BJ (cell line): ENCODE results near the gene NEDD1. TPM values are rescaled to one million over a fixed set of nuclear protein-coding genes. Genes with fewer than 3 reads are reported as not detected.

Source experiments
- CTCF ChIA-PET: fragments of 350-600 bp; formaldehyde crosslinking; extraction: SDS; loops from one replicate; lab custom pipeline; 2021; ENCODE audit warnings: antibody characterized with exemption, inconsistent platforms; lab: Yijun Ruan, JAX
- POLR2A ChIA-PET: fragments of 300-600 bp; sonication (Branson Sonifier 250); formaldehyde crosslinking; extraction: SDS; loops from one replicate; lab custom pipeline; 2021; ENCODE audit warnings: antibody characterized with exemption; lab: Charles Lee
- DNase-seq: peaks from one replicate; pipeline ENCODE4 v3.0.0-alpha.2; 2011; ENCODE audit warnings: low read depth
- H3K27me3 ChIP-seq: 2 replicates; pipeline ENCODE4 v1.6.0; 2011; ENCODE audit warnings: low read length; ENCODE audit not compliant: control insufficient read depth, insufficient read depth
- H3K36me3 ChIP-seq: 2 replicates; pipeline ENCODE4 v1.5.1; 2011; ENCODE audit warnings: low read length; ENCODE audit not compliant: control insufficient read depth, insufficient read depth
- H3K4me3 ChIP-seq: 2 replicates; pipeline ENCODE4 v1.5.1; 2011; ENCODE audit warnings: low read depth, mild to moderate bottlenecking, control low read depth, low read length
- polyA plus RNA-seq: library from polyadenylated mRNA; depleted of rRNA; stranded (reverse); fragments of >200 nt; gene quantifications from 2 replicates; pipeline ENCODE4 v1.2.3, GENCODE V29; 2011
- TF ChIP-seq, protein P1 (sequence below): IDR thresholded peaks from 2 replicates; pipeline ENCODE4 v1.5.1; 2011; ENCODE audit warnings: low read depth, mild to moderate bottlenecking, control low read depth, inconsistent platforms, low read length, moderate library complexity; ENCODE audit not compliant: insufficient read depth

NEDD1 gene
- polyA plus RNA-seq, 1 experiment, result 39.0 TPM

- CTCF ChIA-PET, result no interaction called here
- H3K4me3 ChIP-seq, result no peak overlapping the region
- TF ChIP-seq, protein P1, sequence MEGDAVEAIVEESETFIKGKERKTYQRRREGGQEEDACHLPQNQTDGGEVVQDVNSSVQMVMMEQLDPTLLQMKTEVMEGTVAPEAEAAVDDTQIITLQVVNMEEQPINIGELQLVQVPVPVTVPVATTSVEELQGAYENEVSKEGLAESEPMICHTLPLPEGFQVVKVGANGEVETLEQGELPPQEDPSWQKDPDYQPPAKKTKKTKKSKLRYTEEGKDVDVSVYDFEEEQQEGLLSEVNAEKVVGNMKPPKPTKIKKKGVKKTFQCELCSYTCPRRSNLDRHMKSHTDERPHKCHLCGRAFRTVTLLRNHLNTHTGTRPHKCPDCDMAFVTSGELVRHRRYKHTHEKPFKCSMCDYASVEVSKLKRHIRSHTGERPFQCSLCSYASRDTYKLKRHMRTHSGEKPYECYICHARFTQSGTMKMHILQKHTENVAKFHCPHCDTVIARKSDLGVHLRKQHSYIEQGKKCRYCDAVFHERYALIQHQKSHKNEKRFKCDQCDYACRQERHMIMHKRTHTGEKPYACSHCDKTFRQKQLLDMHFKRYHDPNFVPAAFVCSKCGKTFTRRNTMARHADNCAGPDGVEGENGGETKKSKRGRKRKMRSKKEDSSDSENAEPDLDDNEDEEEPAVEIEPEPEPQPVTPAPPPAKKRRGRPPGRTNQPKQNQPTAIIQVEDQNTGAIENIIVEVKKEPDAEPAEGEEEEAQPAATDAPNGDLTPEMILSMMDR, result no peak
- POLR2A ChIA-PET, result no interaction called here
- DNase-seq, result no peak
- peaks cover 4% of the 10 kb centered on the region for H3K36me3 ChIP-seq
- no peaks in the 10 kb centered on the region for H3K27me3 ChIP-seq
Measured at GRCh38 chr12:96948782-96949181, 41.7 kb downstream of the NEDD1 start.

DNA sequence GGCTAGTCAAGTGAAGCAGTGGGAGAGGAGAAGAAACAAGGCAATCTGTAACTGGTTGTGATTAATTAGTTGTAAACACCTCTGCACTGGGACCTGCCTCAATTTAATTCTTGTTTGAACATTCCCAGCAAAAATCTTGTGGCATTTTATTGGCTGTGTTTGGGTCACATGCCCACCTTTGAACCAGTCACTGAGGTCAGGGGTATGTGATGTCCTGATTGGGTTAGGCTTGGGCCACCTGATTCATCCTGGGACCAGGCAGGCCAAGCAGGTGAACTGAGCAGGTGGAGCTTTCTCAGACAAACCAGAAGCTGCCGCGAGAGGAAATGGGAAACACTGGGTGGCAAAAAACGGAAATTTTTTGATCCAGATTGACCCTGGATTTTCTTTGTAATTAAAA, 72.5 kb downstream of the NEDD1 start:
- POLR2A ChIA-PET, result no interaction called here
- H3K4me3 ChIP-seq, result no peak overlapping the region
- H3K27me3 ChIP-seq, result no peaks in the 10 kb centered on the region
- TF ChIP-seq, protein P1, result no peak
- CTCF ChIA-PET, result interaction anchor here (0.6 to 0.8 kb wide), 3 partner anchors 8 to 38 kb away, joined by 3 read pairs; no protein-coding TSS in a partner anchor
- no peaks in the 10 kb centered on the region for H3K36me3 ChIP-seq
- DNase-seq, result no peak

- CTCF ChIA-PET, result no interaction called here
- peaks cover 2% of the 10 kb centered on the region for H3K27me3 ChIP-seq
- DNase-seq, result peak; percentile 83
- POLR2A ChIA-PET, result no interaction called here
- TF ChIP-seq, protein P1, result no peak
- H3K4me3 ChIP-seq, result no peak overlapping the region
- H3K36me3 ChIP-seq, result no peaks in the 10 kb centered on the region
Measured at GRCh38 chr12:96980991-96981414, 73.9 kb downstream of the NEDD1 start.

DNA sequence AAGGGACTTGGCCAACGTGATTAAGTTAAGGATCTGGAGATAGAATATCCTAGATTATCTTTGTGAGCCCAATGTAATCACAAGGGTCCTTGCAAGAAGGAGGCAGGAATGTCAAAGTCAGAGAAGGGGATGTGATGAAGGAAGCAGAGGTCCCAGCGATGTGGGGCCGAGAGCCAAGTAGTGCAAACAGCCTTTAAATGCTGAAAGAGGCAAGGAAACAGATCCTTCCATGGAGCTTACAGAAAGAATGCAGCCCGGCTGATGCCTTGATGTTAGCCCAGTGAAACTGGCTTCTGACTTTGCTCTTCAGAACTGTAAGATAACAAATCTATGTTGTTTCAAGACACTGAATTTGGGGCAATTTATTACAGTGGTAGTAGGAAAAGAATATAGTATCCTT, 74.9 kb downstream of the NEDD1 start:
- no peak overlapping the region for H3K4me3 ChIP-seq
- TF ChIP-seq, protein P1, result no peak
- peaks cover 2% of the 10 kb centered on the region for H3K27me3 ChIP-seq
- POLR2A ChIA-PET, result no interaction called here
- CTCF ChIA-PET, result interaction anchor here (1.0 kb wide), 1 partner anchor 395 kb away, joined by 3 read pairs; no protein-coding TSS in a partner anchor
- no peak for DNase-seq
- no peaks in the 10 kb centered on the region for H3K36me3 ChIP-seq

DNA sequence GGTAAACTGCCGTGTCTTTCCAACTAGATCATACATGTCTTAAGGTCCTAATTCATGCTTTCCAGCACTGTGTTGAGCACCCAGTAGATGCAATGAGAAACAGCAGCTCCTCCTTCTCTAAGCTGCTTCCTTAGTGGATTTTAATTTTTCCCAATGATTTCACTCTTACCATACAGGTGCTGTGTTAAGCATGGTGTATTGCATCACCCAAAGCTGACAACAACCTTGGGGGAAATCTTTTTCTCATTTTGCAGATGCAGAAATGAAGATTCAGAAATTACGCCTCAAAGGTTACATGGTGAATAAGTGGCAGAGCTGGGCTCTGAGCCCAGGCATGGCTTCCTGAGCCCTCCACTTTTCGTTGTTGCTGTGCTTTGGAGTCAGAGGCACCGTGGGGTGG, 75.6 kb downstream of the NEDD1 start:
- DNase-seq, result no peak
- TF ChIP-seq, protein P1, result no peak
- H3K27me3 ChIP-seq, result peaks cover 2% of the 10 kb centered on the region
- POLR2A ChIA-PET, result no interaction called here
- no peak overlapping the region for H3K4me3 ChIP-seq
- H3K36me3 ChIP-seq, result no peaks in the 10 kb centered on the region
- CTCF ChIA-PET, result no interaction called here
